HCT116 (cell line): ENCODE data around the gene IL1RL1. TPM values are rescaled to one million over a fixed set of nuclear protein-coding genes. Genes with fewer than 3 reads are reported as not detected.

Source experiments
- ATAC-seq: fragments of 200-7000 bp; cut with Tn5 transposase; 2 replicates; pipeline ENCODE4 v1.9.1; 2020; ENCODE audit warnings: mild to moderate bottlenecking, moderate library complexity
- BruUV-seq: library from RNA; stranded (reverse); fragments of 400-500 nt; replicated peaks from 2 replicates; lab custom pipeline; 2021; lab: Mats Ljungman, UMichigan
- CTCF ChIA-PET: fragments of 300-600 bp; sonication (Branson Sonifier 250); formaldehyde crosslinking; loops from one replicate; lab custom pipeline; 2021; ENCODE audit warnings: antibody characterized with exemption; lab: Charles Lee
- POLR2A ChIA-PET: fragments of 300-600, 350-600 bp; sonication (Branson Sonifier 250); formaldehyde crosslinking; loops from one replicate; lab custom pipeline; 2021; ENCODE audit warnings: antibody characterized with exemption; lab: Charles Lee
- RAD21 ChIA-PET, 2 experiments: fragments of 300-600 bp; sonication (Branson Sonifier 250); formaldehyde crosslinking; loops; one replicate each; lab custom pipeline; 2023; ENCODE audit warnings: low total read pairs in 2 of 2; ENCODE audit not compliant: uncharacterized antibody in 2 of 2, unreplicated experiment in 2 of 2, low non-redundant PET in 1 of 2; lab: Charles Lee
- DNase-seq: peaks from one replicate; pipeline ENCODE4 v3.0.0-alpha.2; 2010; ENCODE audit warnings: low read depth, low spot score
- H2AFZ ChIP-seq: fragments of 200-600 bp; shearing (Covaris generic), sonication (generic); 2 replicates; pipeline ENCODE4 v1.6.1; 2017; ENCODE audit warnings: low read depth, mixed run types, mixed read lengths, antibody characterized with exemption, low read length; ENCODE audit not compliant: poor library complexity, severe bottlenecking
- H3K27ac ChIP-seq: 2 replicates; pipeline ENCODE4 v1.5.1; 2012; ENCODE audit warnings: low read depth, low read length
- H3K27me3 ChIP-seq: fragments of 200-600 bp; sonication (generic); 2 replicates; pipeline ENCODE4 v1.6.1; 2016; ENCODE audit warnings: mixed run types, low read length, mixed read lengths; ENCODE audit not compliant: insufficient read depth
- H3K36me3 ChIP-seq, 2 experiments: fragments of 200-500 bp in 1 of 2; fragments of 200-600 bp in 1 of 2; sonication (Bioruptor generic) in 1 of 2; sonication (generic) in 1 of 2; 2 replicates each; pipeline versions ENCODE4 v1.5.1 to v1.6.1; 2014 to 2016; ENCODE audit warnings: low read length in 2 of 2, inconsistent platforms in 1 of 2, mixed read lengths in 1 of 2, mixed run types in 1 of 2; ENCODE audit not compliant: insufficient read depth in 2 of 2, control insufficient read depth in 1 of 2
- H3K4me1 ChIP-seq, 2 experiments: fragments of 200-600 bp in 1 of 2; sonication (generic) in 1 of 2; 2 replicates each; pipeline versions ENCODE4 v1.5.1 to v1.6.1; 2012 to 2017; ENCODE audit warnings: low read length in 2 of 2, inconsistent platforms in 1 of 2, mild to moderate bottlenecking in 1 of 2, mixed read lengths in 1 of 2, mixed run types in 1 of 2, moderate library complexity in 1 of 2; ENCODE audit not compliant: insufficient read depth in 2 of 2, control insufficient read depth in 1 of 2
- H3K4me2 ChIP-seq: fragments of 200-600 bp; sonication (generic); 2 replicates; pipeline ENCODE4 v1.6.1; 2017; ENCODE audit warnings: mixed run types, low read length, mixed read lengths
- H3K4me3 ChIP-seq, 2 experiments: fragments of 200-600 bp in 1 of 2; sonication (generic) in 1 of 2; replicated peaks in 1 of 2; 2 replicates each; pipeline ENCODE4 v1.5.1; 2011 to 2016; ENCODE audit warnings: low read length in 2 of 2, control low read depth in 1 of 2, low read depth in 1 of 2, mild to moderate bottlenecking in 1 of 2, mixed read lengths in 1 of 2, mixed run types in 1 of 2
- H3K79me2 ChIP-seq: fragments of 200-600 bp; sonication (generic); 2 replicates; pipeline ENCODE4 v1.6.1; 2017; ENCODE audit warnings: mild to moderate bottlenecking, mixed run types, low read length, moderate library complexity, mixed read lengths; ENCODE audit not compliant: insufficient read depth
- H3K9ac ChIP-seq: fragments of 200-600 bp; sonication (generic); 2 replicates; pipeline ENCODE4 v1.6.1; 2016; ENCODE audit warnings: low read length, mixed read lengths
- H3K9me2 ChIP-seq: fragments of 200-600 bp; sonication (generic), shearing (Covaris generic); 2 replicates; pipeline ENCODE4 v1.6.1; 2017; ENCODE audit warnings: mixed run types, mild to moderate bottlenecking, moderate library complexity; ENCODE audit not compliant: insufficient read depth
- H3K9me3 ChIP-seq, 2 experiments: fragments of 200-500 bp in 1 of 2; fragments of 200-600 bp in 1 of 2; sonication (Bioruptor generic) in 1 of 2; sonication (generic) in 1 of 2; 2 replicates each; pipeline ENCODE4 v1.6.1; 2014 to 2017; ENCODE audit warnings: low read length in 2 of 2, mixed read lengths in 2 of 2, inconsistent platforms in 1 of 2, low read depth in 1 of 2, mild to moderate bottlenecking in 1 of 2, mixed run types in 1 of 2, moderate library complexity in 1 of 2; ENCODE audit not compliant: control insufficient read depth in 1 of 2, insufficient read depth in 1 of 2
- H4K20me1 ChIP-seq: fragments of 200-600 bp; sonication (generic), shearing (Covaris generic); 2 replicates; pipeline ENCODE4 v1.6.1; 2017; ENCODE audit warnings: mixed run types, mild to moderate bottlenecking, moderate library complexity; ENCODE audit not compliant: insufficient read depth
- ATF3 ChIP-seq: IDR thresholded peaks from 2 replicates; pipeline ENCODE4 v1.6.1; 2012
- CEBPB ChIP-seq: IDR thresholded peaks from 2 replicates; pipeline ENCODE4 v1.6.1; 2012; ENCODE audit warnings: low read depth
- CTCF ChIP-seq, 3 experiments: fragments of 200-600 bp in 1 of 3; sonication (generic) in 1 of 3; IDR thresholded peaks in 2 of 3; conservative IDR thresholded peaks in 1 of 3; 2 replicates each; pipeline ENCODE4 v1.5.1; 2012 to 2017; ENCODE audit warnings: low read depth in 2 of 3, low read length in 2 of 3, antibody characterized with exemption in 1 of 3, borderline replicate concordance in 1 of 3, control low read depth in 1 of 3, mild to moderate bottlenecking in 1 of 3, mixed read lengths in 1 of 3, mixed run types in 1 of 3, moderate library complexity in 1 of 3; ENCODE audit not compliant: insufficient read depth in 1 of 3
- EGR1 ChIP-seq: IDR thresholded peaks from 2 replicates; pipeline ENCODE4 v1.6.1; 2012; ENCODE audit warnings: low read depth
- EZH2 ChIP-seq: fragments of 200-600 bp; sonication (generic); IDR thresholded peaks from 2 replicates; pipeline ENCODE4 v1.6.1; 2017; ENCODE audit warnings: antibody characterized with exemption, mixed run types
- EZH2phosphoT487 ChIP-seq: fragments of 200-600 bp; IDR thresholded peaks from 2 replicates; pipeline ENCODE4 v1.6.1; 2018; ENCODE audit warnings: antibody characterized with exemption, borderline replicate concordance
- FOSL1 ChIP-seq: IDR thresholded peaks from 2 replicates; pipeline ENCODE4 v1.6.1; 2012; ENCODE audit warnings: low read depth
- JUND ChIP-seq: IDR thresholded peaks from 2 replicates; pipeline ENCODE4 v1.6.1; 2012
- POLR2AphosphoS5 ChIP-seq: IDR thresholded peaks from 2 replicates; pipeline ENCODE4 v1.6.1; 2011; ENCODE audit warnings: mild to moderate bottlenecking, low read depth, low read length, moderate library complexity
- RAD21 ChIP-seq: IDR thresholded peaks from 2 replicates; pipeline ENCODE4 v1.6.1; 2012; ENCODE audit warnings: low read depth, mild to moderate bottlenecking
- SIN3A ChIP-seq: IDR thresholded peaks from 2 replicates; pipeline ENCODE4 v1.6.1; 2012; ENCODE audit warnings: low read depth
- SP1 ChIP-seq: IDR thresholded peaks from 2 replicates; pipeline ENCODE4 v1.6.1; 2012; ENCODE audit warnings: low read depth
- SRF ChIP-seq: IDR thresholded peaks from 2 replicates; pipeline ENCODE4 v1.6.1; 2012; ENCODE audit warnings: low read depth
- TCF7L2 ChIP-seq: IDR thresholded peaks from 2 replicates; pipeline ENCODE4 v1.7.0; 2011; ENCODE audit warnings: borderline replicate concordance, inconsistent platforms; ENCODE audit not compliant: insufficient read depth, insufficient read length; ENCODE audit errors: extremely low read depth
- YY1 ChIP-seq: IDR thresholded peaks from 2 replicates; pipeline ENCODE4 v1.6.1; 2011; ENCODE audit warnings: low read length, low read depth, moderate library complexity, mild to moderate bottlenecking; ENCODE audit not compliant: insufficient replicate concordance; ENCODE audit errors: extremely low read depth
- ZFX ChIP-seq: fragments of 450-650 bp; IDR thresholded peaks from 2 replicates; pipeline ENCODE4 v1.6.1; 2017
- ZNF274 ChIP-seq: fragments of 200-500 bp; sonication (Bioruptor generic); IDR thresholded peaks from 2 replicates; pipeline ENCODE4 v1.6.1; 2014; ENCODE audit warnings: mild to moderate bottlenecking, low read depth, low read length, inconsistent platforms
- intact Hi-C: fragments of 100-400 bp; cut with micrococcal nuclease; formaldehyde crosslinking; loops from 2 replicates; pipeline ENCODE4 v1.10.0; 2022
- total RNA-seq: library from RNA; stranded (reverse); gene quantifications from one replicate; pipeline ENCODE4 v1.2.1, GENCODE V29; 2021; ENCODE audit not compliant: unreplicated experiment
- TF ChIP-seq, protein P1 (sequence below): IDR thresholded peaks from 2 replicates; pipeline ENCODE4 v1.6.1; 2011; ENCODE audit warnings: mild to moderate bottlenecking, low read length, moderate library complexity; ENCODE audit not compliant: insufficient replicate concordance; ENCODE audit errors: extremely low read depth

Gene IL1RL1
- total RNA-seq, 1 experiment from 2014 or later, result not detected

DNA sequence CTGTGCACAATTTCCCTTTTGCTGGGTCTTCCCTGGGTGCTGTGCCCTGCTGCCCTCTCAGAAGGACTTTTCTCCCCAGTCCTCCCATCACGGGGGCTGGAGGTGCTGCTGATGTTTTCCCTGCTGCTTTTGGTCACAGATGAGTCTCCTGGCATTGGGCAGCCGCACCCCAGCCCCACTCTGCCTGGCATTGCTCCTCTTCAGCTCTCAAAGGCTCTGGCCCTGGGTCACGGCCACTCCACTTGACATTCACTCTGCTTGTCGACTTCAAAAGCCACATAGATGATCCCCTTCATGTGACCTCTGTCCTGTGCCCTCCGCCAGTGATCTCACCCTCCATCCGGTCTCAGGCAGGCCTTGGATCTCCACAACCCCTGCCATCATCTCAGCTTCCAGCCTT lies 43.6 kb upstream of the IL1RL1 start:
- Histone ChIP-seq H3K9ac (no peak overlapping the region), H3K4me1 (no peaks in the 10 kb centered on the region), H3K79me2 (no peaks in the 10 kb centered on the region), H3K4me3 (no peak overlapping the region), H3K9me2 (no peaks in the 10 kb centered on the region), H2AFZ (no peak overlapping the region), H3K9me3 (no peaks in the 10 kb centered on the region), H3K36me3 (no peaks in the 10 kb centered on the region), H3K4me2 (no peak overlapping the region), H3K27me3 (peaks cover 7% of the 10 kb centered on the region), H4K20me1 (no peaks in the 10 kb centered on the region), H3K27ac (no peak overlapping the region)
- CTCF ChIA-PET, result no interaction called here
- BruUV-seq, result no TSS peak
- POLR2A ChIA-PET, result no interaction called here
- DNase-seq (no peak), ATAC-seq (no peak)
- RAD21 ChIA-PET, result no interaction called here
- no peak for TF ChIP-seq FOSL1
- no peak for TF ChIP-seq SIN3A
- TF ChIP-seq SRF, result no peak
- no peak for TF ChIP-seq ZNF274
- TF ChIP-seq TCF7L2, result no peak
- TF ChIP-seq YY1, result no peak
- no peak for TF ChIP-seq RAD21
- TF ChIP-seq, protein P1, sequence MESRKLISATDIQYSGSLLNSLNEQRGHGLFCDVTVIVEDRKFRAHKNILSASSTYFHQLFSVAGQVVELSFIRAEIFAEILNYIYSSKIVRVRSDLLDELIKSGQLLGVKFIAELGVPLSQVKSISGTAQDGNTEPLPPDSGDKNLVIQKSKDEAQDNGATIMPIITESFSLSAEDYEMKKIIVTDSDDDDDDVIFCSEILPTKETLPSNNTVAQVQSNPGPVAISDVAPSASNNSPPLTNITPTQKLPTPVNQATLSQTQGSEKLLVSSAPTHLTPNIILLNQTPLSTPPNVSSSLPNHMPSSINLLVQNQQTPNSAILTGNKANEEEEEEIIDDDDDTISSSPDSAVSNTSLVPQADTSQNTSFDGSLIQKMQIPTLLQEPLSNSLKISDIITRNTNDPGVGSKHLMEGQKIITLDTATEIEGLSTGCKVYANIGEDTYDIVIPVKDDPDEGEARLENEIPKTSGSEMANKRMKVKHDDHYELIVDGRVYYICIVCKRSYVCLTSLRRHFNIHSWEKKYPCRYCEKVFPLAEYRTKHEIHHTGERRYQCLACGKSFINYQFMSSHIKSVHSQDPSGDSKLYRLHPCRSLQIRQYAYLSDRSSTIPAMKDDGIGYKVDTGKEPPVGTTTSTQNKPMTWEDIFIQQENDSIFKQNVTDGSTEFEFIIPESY, result no peak
- no peak for TF ChIP-seq ZFX
- TF ChIP-seq CEBPB, result no peak
- TF ChIP-seq EZH2, result no peak
- TF ChIP-seq JUND, result no peak
- no peak for TF ChIP-seq SP1
- no peak for TF ChIP-seq CTCF (IDR thresholded peaks at IDR 0.05 in 2 of 3, conservative IDR thresholded peaks at IDR 0.05 in 1 of 3; ENCODE audit: borderline replicate concordance in 1 of 3, insufficient read depth in 1 of 3, low read depth in 2 of 3, low read length in 2 of 3)
- no peak for TF ChIP-seq EZH2phosphoT487
- no peak for TF ChIP-seq POLR2AphosphoS5
- TF ChIP-seq EGR1, result no peak
- TF ChIP-seq ATF3, result no peak
- intact Hi-C loops, result no loop called here
